SIG-M5 treated with dmso at 0.1 percent for 504 hours (cell line): Measurements from ENCODE around the gene LONP2.
"Not testable (repeated sequence)": the region's sequence is repeated elsewhere in the genome, so short reads cannot be mapped to it uniquely, and the experiment has no call there.

Source experiments
- DNase-seq: peaks from one replicate; lab custom pipeline; 2025; ENCODE audit not compliant: unreplicated experiment; lab: John Stamatoyannopoulos, UW

Gene LONP2

GRCh38 chr16:48284772-48285409 is 40.8 kb downstream of the LONP2 start:
- DNase-seq: no peak

GRCh38 chr16:48287239-48287638 is 43.1 kb downstream of the LONP2 start:
- DNase-seq: no peak

- no peak for DNase-seq
Observed at GRCh38 chr16:48291303-48291702, 47.2 kb downstream of the LONP2 start.

GRCh38 chr16:48291754-48292153 is 47.7 kb downstream of the LONP2 start:
- no peak for DNase-seq

GRCh38 chr16:48292452-48292851 is 48.4 kb downstream of the LONP2 start:
- no peak for DNase-seq

GRCh38 chr16:48294724-48295123 is 50.6 kb downstream of the LONP2 start:
- DNase-seq: no peak

GRCh38 chr16:48295488-48296281 is 51.6 kb downstream of the LONP2 start:
- no peak for DNase-seq

- no peak for DNase-seq
Observed at GRCh38 chr16:48299471-48299870, 55.4 kb downstream of the LONP2 start.

- DNase-seq: no peak
Observed at GRCh38 chr16:48300391-48300856, 56.3 kb downstream of the LONP2 start.

GRCh38 chr16:48308535-48308934 is 64.4 kb downstream of the LONP2 start:
- no peak for DNase-seq

GRCh38 chr16:48310908-48311641 is 67.0 kb downstream of the LONP2 start:
- DNase-seq: no peak

- not testable (repeated sequence) for DNase-seq
Observed at GRCh38 chr16:48313905-48314304, 69.8 kb downstream of the LONP2 start.

- DNase-seq: no peak
Observed at GRCh38 chr16:48317026-48317425, 72.9 kb downstream of the LONP2 start.

GRCh38 chr16:48317614-48318315 is 73.7 kb downstream of the LONP2 start:
- peak; percentile 65 for DNase-seq

- peak; percentile 62 for DNase-seq
Observed at GRCh38 chr16:48318630-48319029, 74.5 kb downstream of the LONP2 start.

GRCh38 chr16:48321317-48322036 is 77.4 kb downstream of the LONP2 start:
- DNase-seq: no peak

GRCh38 chr16:48323783-48324775 is 80.0 kb downstream of the LONP2 start:
- no peak for DNase-seq

GRCh38 chr16:48326915-48327314 is 82.8 kb downstream of the LONP2 start:
- no peak for DNase-seq

GRCh38 chr16:48329138-48329537 is 85.0 kb downstream of the LONP2 start:
- DNase-seq: no peak
